Hepatocyte (in vitro differentiated cells): Measurements from ENCODE around the gene UBIAD1. TPM values are rescaled to one million over a fixed set of nuclear protein-coding genes. Genes with fewer than 3 reads are reported as not detected.

Source experiments
- DNase-seq: peaks from one replicate; pipeline ENCODE4 v3.0.0-alpha.2; 2016; ENCODE audit warnings: low spot score
- H2AFZ ChIP-seq: fragments of 200-600 bp; sonication (generic); 2 replicates; pipeline ENCODE4 v1.6.0; 2016; ENCODE audit warnings: antibody characterized with exemption, mild to moderate bottlenecking
- H3K27ac ChIP-seq: fragments of 200-600 bp; sonication (generic); 2 replicates; pipeline ENCODE4 v1.5.1; 2016; ENCODE audit warnings: mild to moderate bottlenecking
- H3K27me3 ChIP-seq: fragments of 200-600 bp; sonication (generic); 2 replicates; pipeline ENCODE4 v1.6.1; 2016
- H3K36me3 ChIP-seq: fragments of 200-600 bp; sonication (generic); replicated peaks from 2 replicates; pipeline ENCODE4 v1.5.1; 2016; ENCODE audit warnings: low read depth; ENCODE audit not compliant: insufficient read depth
- H3K4me1 ChIP-seq: fragments of 200-600 bp; sonication (generic); 2 replicates; pipeline ENCODE4 v1.5.1; 2016; ENCODE audit warnings: mild to moderate bottlenecking, moderate library complexity; ENCODE audit not compliant: insufficient read depth
- H3K4me2 ChIP-seq: fragments of 200-600 bp; sonication (generic); 2 replicates; pipeline ENCODE4 v1.6.0; 2016
- H3K4me3 ChIP-seq: fragments of 200-600 bp; sonication (generic); 2 replicates; pipeline ENCODE4 v1.5.1; 2016; ENCODE audit warnings: mild to moderate bottlenecking
- H3K79me2 ChIP-seq: fragments of 200-600 bp; sonication (generic); 2 replicates; pipeline ENCODE4 v1.6.0; 2017; ENCODE audit warnings: mild to moderate bottlenecking
- H3K9me2 ChIP-seq: fragments of 200-600 bp; sonication (generic); replicated peaks from 2 replicates; pipeline ENCODE4 v1.6.0; 2017; ENCODE audit warnings: mild to moderate bottlenecking; ENCODE audit not compliant: insufficient read depth
- H3K9me3 ChIP-seq: fragments of 200-600 bp; sonication (generic); 2 replicates; pipeline ENCODE4 v1.5.1; 2016; ENCODE audit warnings: low read depth, mild to moderate bottlenecking
- H4K20me1 ChIP-seq: fragments of 200-600 bp; sonication (generic); 2 replicates; pipeline ENCODE4 v1.6.0; 2016; ENCODE audit warnings: mild to moderate bottlenecking; ENCODE audit not compliant: insufficient read depth, poor library complexity, severe bottlenecking
- CTCF ChIP-seq: fragments of 200-600 bp; sonication (generic); IDR thresholded peaks from 2 replicates; pipeline ENCODE4 v1.5.1; 2016; ENCODE audit warnings: antibody characterized with exemption, mild to moderate bottlenecking; ENCODE audit not compliant: poor library complexity
- EZH2 ChIP-seq: fragments of 200-600 bp; sonication (generic); IDR thresholded peaks from 2 replicates; pipeline ENCODE4 v1.6.1; 2016; ENCODE audit warnings: antibody characterized with exemption, mild to moderate bottlenecking, borderline replicate concordance
- EZH2phosphoT487 ChIP-seq: fragments of 200-600 bp; sonication (generic); IDR thresholded peaks from one replicate; pipeline ENCODE4 v1.6.1; 2018; ENCODE audit warnings: antibody characterized with exemption, mild to moderate bottlenecking, low read depth, moderate library complexity; ENCODE audit not compliant: unreplicated experiment, severe bottlenecking
- WGBS: methylation state at CpG from one replicate; pipeline ENCODE4 v1.1.6; 2016; ENCODE audit warnings: low lambda C conversion rate; ENCODE audit errors: missing lambda C conversion rate; 5-methylcytosine and 5-hydroxymethylcytosine counted together
- polyA plus RNA-seq: library from polyadenylated mRNA; unstranded; fragments of >200 nt; fragmentation: Nextera tagmentation; extraction: Ambion mirVana; gene quantifications from 2 replicates; pipeline ENCODE4 v1.2.1, GENCODE V29; 2016
- total RNA-seq: library from RNA; depleted of rRNA; stranded (reverse); fragments of >200 nt; gene quantifications from 2 replicates; pipeline ENCODE4 v1.2.3, GENCODE V29; 2014

Gene UBIAD1
- total and polyA plus RNA-seq, 2 experiments from 2014 or later: 9.1 to 18.3 TPM

DNA sequence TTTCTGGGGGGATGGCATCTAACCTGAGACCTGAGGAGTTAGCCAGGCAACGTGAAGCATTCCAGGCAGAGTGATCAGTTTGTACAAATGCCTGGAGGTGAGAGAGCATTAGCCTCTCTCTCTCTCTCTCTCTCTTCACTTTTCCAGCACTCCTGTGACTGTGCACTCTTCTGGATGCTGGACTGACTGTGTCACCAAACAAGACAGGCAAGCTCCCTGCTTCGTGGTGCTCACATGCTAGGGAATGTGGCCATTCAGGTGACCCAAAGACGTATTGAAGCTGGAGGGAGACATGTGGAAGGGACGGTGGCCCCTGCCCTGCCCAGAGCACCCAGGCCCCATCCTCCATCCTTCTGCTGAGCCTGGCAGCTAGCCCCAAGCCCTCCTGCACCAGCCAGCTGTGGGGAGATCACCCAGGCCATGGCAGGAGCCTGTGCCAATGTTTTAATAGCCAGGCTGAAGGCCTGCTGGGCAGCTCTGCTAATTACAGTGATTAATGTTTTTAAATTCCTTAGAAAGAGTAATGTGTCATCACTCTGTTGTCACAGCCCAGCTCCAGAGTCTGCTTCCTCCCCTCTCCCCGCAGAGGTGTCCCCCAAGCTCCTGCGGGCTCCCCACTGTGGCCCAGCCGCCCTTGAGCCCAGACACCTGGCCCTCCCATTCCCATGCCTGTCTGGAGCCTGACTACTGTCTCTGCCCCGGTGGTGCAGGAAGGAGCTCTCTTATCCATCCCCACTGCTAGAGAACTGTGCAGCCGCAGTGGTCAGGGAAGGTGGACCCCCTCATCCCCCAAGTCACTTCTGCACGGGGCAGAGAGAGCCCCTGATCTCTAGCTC, 48.9 kb downstream of the UBIAD1 start:
- 60% methylated on average over 10 of the region's 10 CpGs for WGBS
- no peak overlapping the region for H2AFZ ChIP-seq

GRCh38 chr1:11324567-11325165, 51.7 kb downstream of the UBIAD1 start:
- Histone ChIP-seq H3K36me3 (no peaks in the 10 kb centered on the region), H4K20me1 (no peaks in the 10 kb centered on the region), H3K9me2 (no peaks in the 10 kb centered on the region), H3K4me2 (no peak overlapping the region), H3K27ac (no peak overlapping the region), H3K4me3 (no peak overlapping the region), H3K27me3 (no peaks in the 10 kb centered on the region), H3K79me2 (no peaks in the 10 kb centered on the region), H2AFZ (no peak overlapping the region), H3K4me1 (no peaks in the 10 kb centered on the region), H3K9me3 (no peaks in the 10 kb centered on the region)
- TF ChIP-seq EZH2phosphoT487: no peak
- no peak for TF ChIP-seq CTCF
- no peak for TF ChIP-seq EZH2
- WGBS: 59% methylated on average over 17 of the region's 17 CpGs
- DNase-seq: no peak

More for the DNA sequence above, 48.9 kb downstream of the UBIAD1 start:
- Histone ChIP-seq H3K4me1 (no peaks in the 10 kb centered on the region), H4K20me1 (no peaks in the 10 kb centered on the region), H3K27me3 (peaks cover 3% of the 10 kb centered on the region), H3K27ac (no peak overlapping the region), H3K79me2 (no peaks in the 10 kb centered on the region), H3K36me3 (no peaks in the 10 kb centered on the region), H3K9me2 (no peaks in the 10 kb centered on the region), H3K4me3 (no peak overlapping the region), H3K9me3 (no peaks in the 10 kb centered on the region), H3K4me2 (no peak overlapping the region)
- DNase-seq: no peak
- TF ChIP-seq CTCF (no peak), EZH2phosphoT487 (no peak), EZH2 (no peak)

- Histone ChIP-seq H3K36me3 (no peaks in the 10 kb centered on the region), H3K4me3 (no peak overlapping the region), H3K4me1 (no peaks in the 10 kb centered on the region), H3K4me2 (no peak overlapping the region), H2AFZ (no peak overlapping the region), H3K9me2 (no peaks in the 10 kb centered on the region), H3K27me3 (no peaks in the 10 kb centered on the region), H3K9me3 (no peaks in the 10 kb centered on the region), H4K20me1 (no peaks in the 10 kb centered on the region), H3K27ac (no peak overlapping the region), H3K79me2 (no peaks in the 10 kb centered on the region)
- DNase-seq: no peak
- WGBS: 81% methylated on average over 4 of the region's 4 CpGs
- TF ChIP-seq EZH2phosphoT487: no peak
- no peak for TF ChIP-seq CTCF
- TF ChIP-seq EZH2: no peak
Observed at GRCh38 chr1:11326070-11326469, 53.1 kb downstream of the UBIAD1 start.
